ENCODE data around the gene SNTA1. TPM values are rescaled to one million over a fixed set of nuclear protein-coding genes. Genes with fewer than 3 reads are reported as not detected.
A peak's percentile ranks its signal among the peaks of the same experiment; 100 is the strongest.

The SNTA1 gene
- total RNA-seq, 1 donor from 2014 or later = 7.1 TPM

GRCh38 chr20:33415948-33416347 is 27.6 kb downstream of the SNTA1 start:
- Mint-ChIP-seq H3K27me3 (ENCODE audit: low read depth, unreplicated experiment) (peaks cover 3% of the 10 kb centered on the region), H3K9me3 (ENCODE audit: unreplicated experiment) (no peaks in the 10 kb centered on the region), H3K27ac (ENCODE audit: unreplicated experiment) (no peak overlapping the region), H3K4me1 (ENCODE audit: low read depth, unreplicated experiment) (peaks cover 4% of the 10 kb centered on the region), H3K4me3 (ENCODE audit: unreplicated experiment) (no peak overlapping the region), H3K36me3 (ENCODE audit: low read depth, unreplicated experiment) (peaks cover 2% of the 10 kb centered on the region)
- Histone ChIP-seq H2AFZ (ENCODE audit: low read depth, low read length) (no peak overlapping the region), H3K9ac (ENCODE audit: low read length) (no peak overlapping the region), H3K4me3 (ENCODE audit: insufficient read depth, low read depth, low read length) (no peak overlapping the region), H3K27ac (ENCODE audit: low read depth, low read length) (no peak overlapping the region), H3K27me3 (ENCODE audit: insufficient read depth, low read length) (no peaks in the 10 kb centered on the region), H3K79me2 (ENCODE audit: insufficient read depth, low read length) (no peaks in the 10 kb centered on the region), H3K4me1 (ENCODE audit: insufficient read depth, low read length) (no peaks in the 10 kb centered on the region), H3K36me3 (ENCODE audit: insufficient read depth, low read length) (peaks cover 3% of the 10 kb centered on the region), H3K9me3 (ENCODE audit: insufficient read depth, low read depth, low read length) (no peaks in the 10 kb centered on the region), H3K4me2 (ENCODE audit: low read length) (no peak overlapping the region), H4K20me1 (ENCODE audit: insufficient read depth, low read length) (no peaks in the 10 kb centered on the region)
- TF ChIP-seq CTCF (IDR thresholded peaks at IDR 0.05; ENCODE audit: insufficient read depth, low read depth, low read length) (peak; percentile 45), EZH2 (IDR thresholded peaks at IDR 0.05; ENCODE audit: insufficient read depth, low read length) (no peak)
- DNase-seq (ENCODE audit: low read depth) = no peak
- no peak for FAIRE-seq

- no peaks in the 10 kb centered on the region for H3K27me3 ChIP-seq (ENCODE audit: insufficient read depth, low read length)
- H3K9me3 ChIP-seq (ENCODE audit: insufficient read depth, low read depth, low read length) = peaks cover 2% of the 10 kb centered on the region
- Mint-ChIP-seq H3K27me3 (ENCODE audit: low read depth, unreplicated experiment) (no peaks in the 10 kb centered on the region), H3K4me3 (ENCODE audit: unreplicated experiment) (no peak overlapping the region), H3K4me1 (ENCODE audit: low read depth, unreplicated experiment) (peaks cover 5% of the 10 kb centered on the region), H3K36me3 (ENCODE audit: low read depth, unreplicated experiment) (peaks cover 11% of the 10 kb centered on the region), H3K9me3 (ENCODE audit: unreplicated experiment) (peaks cover under 1% of the 10 kb centered on the region), H3K27ac (ENCODE audit: unreplicated experiment) (no peak overlapping the region)
- no peaks in the 10 kb centered on the region for H4K20me1 ChIP-seq (ENCODE audit: insufficient read depth, low read length)
- no peak overlapping the region for H3K4me2 ChIP-seq (ENCODE audit: low read length)
- no peak overlapping the region for H3K4me3 ChIP-seq (ENCODE audit: insufficient read depth, low read depth, low read length)
- no peaks in the 10 kb centered on the region for H3K79me2 ChIP-seq (ENCODE audit: insufficient read depth, low read length)
- no peak overlapping the region for H2AFZ ChIP-seq (ENCODE audit: low read depth, low read length)
- no peak for FAIRE-seq
- no peak for DNase-seq (ENCODE audit: low read depth)
- H3K27ac ChIP-seq (ENCODE audit: low read depth, low read length) = no peak overlapping the region
- no peaks in the 10 kb centered on the region for H3K4me1 ChIP-seq (ENCODE audit: insufficient read depth, low read length)
- TF ChIP-seq CTCF (IDR thresholded peaks at IDR 0.05; ENCODE audit: insufficient read depth, low read depth, low read length) (no peak), EZH2 (IDR thresholded peaks at IDR 0.05; ENCODE audit: insufficient read depth, low read length) (no peak)
- H3K9ac ChIP-seq (ENCODE audit: low read length) = no peak overlapping the region
- H3K36me3 ChIP-seq (ENCODE audit: insufficient read depth, low read length) = peaks cover 3% of the 10 kb centered on the region
Measured at GRCh38 chr20:33412484-33412838, 31.1 kb downstream of the SNTA1 start.

- H3K36me3 Mint-ChIP-seq (ENCODE audit: low read depth, unreplicated experiment) = peaks cover 16% of the 10 kb centered on the region
- TF ChIP-seq CTCF (IDR thresholded peaks at IDR 0.05; ENCODE audit: insufficient read depth, low read depth, low read length) = no peak
- TF ChIP-seq EZH2 (IDR thresholded peaks at IDR 0.05; ENCODE audit: insufficient read depth, low read length) = no peak
Measured at GRCh38 chr20:33411711-33412483, 31.7 kb downstream of the SNTA1 start.

More at GRCh38 chr20:33411711-33412483, 31.7 kb downstream of the SNTA1 start:
- H3K27me3 ChIP-seq (ENCODE audit: insufficient read depth, low read length) = no peaks in the 10 kb centered on the region
- no peak overlapping the region for H3K4me2 ChIP-seq (ENCODE audit: low read length)
- DNase-seq (ENCODE audit: low read depth) (no peak), FAIRE-seq (no peak)
- H3K9me3 ChIP-seq (ENCODE audit: insufficient read depth, low read depth, low read length) = peaks cover 3% of the 10 kb centered on the region
- Mint-ChIP-seq H3K4me3 (ENCODE audit: unreplicated experiment) (no peak overlapping the region), H3K27me3 (ENCODE audit: low read depth, unreplicated experiment) (no peaks in the 10 kb centered on the region), H3K9me3 (ENCODE audit: unreplicated experiment) (peaks cover 3% of the 10 kb centered on the region), H3K4me1 (ENCODE audit: low read depth, unreplicated experiment) (peaks cover 10% of the 10 kb centered on the region), H3K27ac (ENCODE audit: unreplicated experiment) (no peak overlapping the region)
- no peak overlapping the region for H2AFZ ChIP-seq (ENCODE audit: low read depth, low read length)
- peaks cover 3% of the 10 kb centered on the region for H3K36me3 ChIP-seq (ENCODE audit: insufficient read depth, low read length)
- H3K4me3 ChIP-seq (ENCODE audit: insufficient read depth, low read depth, low read length) = no peak overlapping the region
- no peak overlapping the region for H3K9ac ChIP-seq (ENCODE audit: low read length)
- no peaks in the 10 kb centered on the region for H3K79me2 ChIP-seq (ENCODE audit: insufficient read depth, low read length)
- H4K20me1 ChIP-seq (ENCODE audit: insufficient read depth, low read length) = no peaks in the 10 kb centered on the region
- H3K27ac ChIP-seq (ENCODE audit: low read depth, low read length) = no peak overlapping the region
- H3K4me1 ChIP-seq (ENCODE audit: insufficient read depth, low read length) = no peaks in the 10 kb centered on the region

Data from astrocyte (in vitro differentiated cells and primary cell).